ENCODE data around the gene CDH12. TPM values are rescaled to one million over a fixed set of nuclear protein-coding genes. Genes with fewer than 3 reads are reported as not detected.
"Not testable (repeated sequence)": the region's sequence is repeated elsewhere in the genome, so short reads cannot be mapped to it uniquely, and the experiment has no call there.

The CDH12 gene
- total RNA-seq, 1 donor from 2014 or later = 0.09 TPM

DNA sequence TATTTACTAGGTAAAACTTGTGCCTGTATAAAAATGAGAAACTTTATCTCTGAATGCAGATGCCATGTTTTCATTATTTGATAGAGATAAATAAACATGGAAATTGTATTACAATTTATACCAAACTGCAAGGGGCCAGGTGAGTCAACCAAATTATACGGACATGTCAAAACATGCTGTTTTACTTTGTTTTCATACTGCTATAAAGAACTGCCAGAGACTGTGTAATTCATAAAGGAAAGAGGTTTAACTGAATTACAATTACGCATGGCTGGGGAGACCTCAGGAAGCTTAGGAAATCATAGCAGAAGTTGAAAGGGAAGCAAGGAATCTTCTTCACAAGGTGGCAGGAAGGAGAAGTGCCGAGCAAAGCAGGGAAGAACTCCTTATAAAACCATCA lies 840.3 kb downstream of the CDH12 start:
- not testable (repeated sequence) for DNase-seq (ENCODE audit: low spot score)

DNA sequence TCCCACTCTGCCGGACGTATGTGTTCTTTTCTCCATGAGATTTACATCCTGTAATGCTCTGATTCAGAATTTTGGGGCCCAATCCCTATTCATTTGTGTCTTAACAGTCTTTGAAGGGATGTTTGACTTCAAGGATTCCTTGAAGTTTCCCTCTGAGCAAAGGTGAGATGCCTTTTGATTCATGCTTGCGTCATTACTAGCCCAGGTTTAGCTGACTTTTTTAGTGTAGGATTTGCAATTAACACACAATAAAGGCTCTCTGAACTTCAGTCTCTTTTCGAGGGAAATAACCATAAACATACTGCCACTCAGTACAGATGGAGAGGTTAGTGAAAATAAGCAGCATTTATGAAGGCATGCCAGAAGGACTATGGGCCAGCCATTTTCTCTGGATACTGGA lies 842.3 kb downstream of the CDH12 start:
- DNase-seq (ENCODE audit: low spot score) = not testable (repeated sequence)

DNA sequence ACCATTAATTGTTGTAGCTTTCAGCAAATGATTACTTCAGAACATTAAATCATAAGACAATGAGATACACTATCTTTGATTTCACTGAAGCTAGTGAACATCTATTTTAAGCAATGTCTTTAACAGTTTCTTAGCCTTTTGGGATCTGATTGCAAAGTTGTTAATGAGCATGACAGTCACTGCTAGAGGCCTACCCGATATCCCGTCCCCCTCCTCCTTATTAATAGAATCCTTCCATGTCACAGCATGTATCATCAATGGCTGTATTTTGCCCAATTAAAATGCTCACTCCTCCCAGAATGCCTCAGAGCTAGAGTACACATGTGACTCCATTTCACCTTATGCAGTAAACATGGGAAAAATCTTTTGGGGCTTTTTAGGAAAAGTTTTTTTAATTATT lies 852.0 kb downstream of the CDH12 start:
- DNase-seq (ENCODE audit: low spot score) = not testable (repeated sequence)

DNA sequence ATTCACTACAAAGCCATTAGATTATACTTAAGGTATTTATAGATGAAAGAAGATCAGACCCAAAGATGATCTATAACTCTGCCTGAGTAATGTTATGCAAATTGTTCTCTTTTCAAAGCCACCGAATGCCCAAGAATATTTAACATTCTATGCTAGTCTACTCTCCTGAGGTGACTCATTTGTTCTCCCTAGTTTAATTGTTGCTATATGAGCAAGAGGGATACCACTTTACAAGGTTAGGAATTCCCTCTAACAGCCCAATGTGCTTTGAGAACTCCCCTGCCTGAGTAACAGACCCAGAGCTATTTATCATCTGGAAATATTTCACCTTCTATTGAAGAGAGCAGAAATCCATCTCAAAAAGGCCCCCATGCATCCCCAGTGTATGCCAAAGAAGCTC lies 867.3 kb downstream of the CDH12 start:
- not testable (repeated sequence) for DNase-seq (ENCODE audit: low spot score)

DNA sequence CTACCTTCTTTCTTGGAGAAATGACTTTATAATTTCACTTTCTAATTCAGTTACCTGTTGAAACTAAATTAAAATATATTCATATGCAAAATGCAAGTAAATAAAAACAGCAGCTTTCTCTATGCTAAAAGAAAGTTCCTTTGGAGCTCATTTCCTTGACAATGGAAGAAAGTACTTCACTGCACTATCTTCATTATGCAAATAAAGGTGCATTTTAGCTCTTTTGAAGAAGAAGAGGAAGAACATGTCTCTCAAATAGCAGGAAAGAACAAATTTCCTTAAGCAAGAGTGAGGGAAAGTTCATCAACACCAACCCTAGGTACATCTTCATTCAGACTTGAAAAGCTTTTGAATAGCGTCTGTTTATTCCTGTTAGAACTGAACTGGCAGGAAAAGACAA lies 901.6 kb downstream of the CDH12 start:
- not testable (repeated sequence) for DNase-seq (ENCODE audit: low spot score)

DNA sequence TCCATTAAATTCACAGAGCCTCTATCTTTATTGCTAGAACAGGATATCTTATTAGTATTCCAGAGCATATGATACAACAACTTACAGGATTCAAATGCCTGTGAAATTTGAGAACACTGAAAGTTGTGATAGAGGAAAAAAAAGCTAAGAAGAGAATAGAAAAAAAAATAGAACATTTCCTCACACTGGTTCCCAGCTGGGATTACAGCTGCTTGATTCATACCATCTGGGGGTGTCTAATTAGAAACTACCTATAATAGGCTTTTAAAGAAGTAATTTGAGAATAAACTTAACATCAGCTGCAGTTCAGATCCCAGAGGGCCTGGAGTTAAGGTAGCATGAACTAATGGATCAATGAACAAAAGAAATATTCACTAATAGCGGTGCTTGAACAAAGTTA lies 922.0 kb downstream of the CDH12 start:
- DNase-seq (ENCODE audit: low spot score) = no peak

DNA sequence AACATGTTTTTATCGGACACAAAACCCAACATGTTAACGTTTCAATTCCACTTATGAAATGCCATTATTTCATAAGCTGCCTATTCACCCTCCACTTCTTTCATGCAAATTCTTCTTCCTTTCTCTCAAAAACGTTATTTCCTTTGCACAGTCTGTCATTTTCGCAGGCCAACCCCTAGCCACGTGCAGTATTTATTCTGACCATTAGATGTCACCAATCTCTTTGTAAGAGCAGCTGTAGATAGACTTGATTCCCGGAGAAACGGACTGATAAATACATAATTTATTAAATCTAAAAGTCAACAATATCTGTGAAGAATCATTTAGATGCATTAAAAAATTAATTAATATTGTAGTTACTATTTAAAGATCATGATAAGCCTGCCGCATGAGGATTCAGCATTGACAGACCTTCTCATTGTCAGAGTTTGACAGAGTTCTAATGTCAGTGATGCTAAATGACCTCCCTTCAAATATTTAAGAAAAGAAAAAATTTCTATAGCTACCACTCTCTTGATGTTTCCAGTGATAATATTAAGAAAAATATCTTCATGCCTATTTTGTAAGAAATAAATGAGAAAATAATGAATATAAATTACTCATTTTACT lies 933.6 kb downstream of the CDH12 start:
- no peak for DNase-seq (ENCODE audit: low spot score)

DNA sequence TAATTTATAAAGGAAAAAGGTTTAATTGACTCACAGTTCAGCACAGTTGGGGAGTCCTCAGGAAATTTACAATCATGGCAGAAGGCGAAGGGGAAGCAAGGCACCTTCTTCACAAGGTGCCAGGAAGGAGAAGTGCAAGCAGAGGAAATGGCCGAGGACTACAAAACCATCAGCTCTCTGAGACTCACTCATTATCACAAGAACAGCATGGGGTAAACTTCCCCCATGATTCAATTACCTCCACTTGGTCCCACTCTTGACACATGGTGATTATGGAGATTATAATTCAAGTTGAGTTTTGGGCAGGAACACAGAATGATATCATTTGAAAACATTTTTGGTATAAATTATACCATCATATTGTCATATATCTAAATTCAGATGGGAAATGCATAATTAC lies 934.7 kb downstream of the CDH12 start:
- no peak for DNase-seq (ENCODE audit: low spot score)

DNA sequence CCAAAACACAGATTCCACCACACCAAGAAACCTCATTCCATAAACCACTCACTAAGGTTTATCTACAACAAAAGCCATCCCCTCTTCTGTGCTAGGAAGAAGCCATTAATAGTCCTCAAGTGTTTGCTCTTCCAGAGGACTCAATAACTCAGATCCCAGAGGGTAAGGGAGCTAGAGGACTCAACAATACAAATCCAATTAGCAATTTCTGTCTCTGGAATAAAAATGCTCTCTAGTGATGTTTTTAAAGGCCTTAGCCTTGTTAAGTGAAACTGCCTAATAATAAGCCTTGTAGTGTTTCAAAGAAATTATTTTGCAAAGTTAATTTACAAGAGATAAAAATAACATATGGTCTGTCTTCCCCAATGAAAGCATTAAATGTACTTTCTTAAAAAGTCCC lies 942.4 kb downstream of the CDH12 start:
- no peak for DNase-seq (ENCODE audit: low spot score)

DNA sequence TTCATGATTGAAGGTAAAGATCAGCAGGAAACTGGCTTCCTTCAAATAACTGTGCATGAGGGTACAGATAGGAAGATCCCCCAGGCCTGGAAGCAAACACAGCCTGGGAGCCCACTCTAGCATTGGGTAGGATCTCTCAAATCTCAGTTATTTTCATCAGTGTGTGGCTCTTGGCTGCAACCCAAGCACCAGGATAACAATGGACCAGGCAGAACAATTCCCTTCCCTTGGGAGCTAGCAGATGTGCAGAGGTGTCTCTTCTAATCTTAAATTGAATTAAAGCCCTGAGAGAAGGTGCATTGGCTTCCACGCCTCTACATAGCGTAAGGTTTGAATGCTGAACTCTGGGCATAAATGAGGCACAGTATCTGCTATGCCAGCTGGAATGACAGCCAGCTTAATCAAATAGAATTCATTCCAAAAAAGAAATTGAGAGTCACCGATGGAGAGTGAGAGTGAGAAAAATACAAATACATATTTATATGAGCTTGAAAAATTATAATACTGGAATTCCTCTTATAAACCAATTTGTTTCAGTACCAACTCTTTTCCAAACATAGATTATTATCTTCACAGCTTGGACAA lies 957.3 kb downstream of the CDH12 start:
- DNase-seq (ENCODE audit: low spot score) = no peak

DNA sequence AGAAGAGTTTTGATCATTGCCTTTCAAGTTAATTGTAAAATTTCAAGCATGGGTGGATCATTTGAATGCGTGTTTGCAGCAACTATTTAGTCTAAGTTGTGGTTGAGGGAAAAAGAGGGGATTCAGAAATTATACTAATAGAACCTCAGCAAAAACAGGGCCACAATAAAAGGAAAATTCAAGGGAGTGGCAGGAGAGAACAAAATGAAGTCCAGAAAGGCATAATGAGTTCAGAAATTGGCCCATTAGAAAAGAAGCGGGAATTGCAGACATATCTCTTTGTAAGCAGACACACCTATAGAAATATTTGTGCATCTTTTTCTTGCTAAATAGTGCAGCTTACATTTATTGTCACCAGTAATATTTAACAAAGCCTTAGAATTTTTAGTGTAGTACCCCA lies 960.0 kb downstream of the CDH12 start:
- DNase-seq (ENCODE audit: low spot score) = no peak

DNA sequence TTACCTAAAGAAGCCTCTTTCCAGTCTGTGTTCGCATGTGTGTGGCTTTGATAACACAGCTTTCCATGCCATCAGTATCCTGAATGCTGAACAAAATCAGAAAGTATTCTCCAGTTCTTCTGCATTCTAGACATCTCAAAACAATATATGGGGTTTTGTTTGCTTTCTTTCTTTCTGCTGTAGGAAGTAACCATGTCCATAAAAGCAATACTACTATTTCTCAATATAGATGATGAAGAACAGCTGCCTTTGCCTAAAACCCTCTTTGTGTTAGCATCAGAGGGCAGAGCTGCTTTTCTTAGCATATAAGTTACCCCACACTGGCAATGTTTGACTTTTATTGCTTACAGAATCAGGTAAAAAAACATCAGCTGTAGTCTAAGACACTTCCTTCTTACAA lies 963.6 kb downstream of the CDH12 start:
- no peak for DNase-seq (ENCODE audit: low spot score)

DNA sequence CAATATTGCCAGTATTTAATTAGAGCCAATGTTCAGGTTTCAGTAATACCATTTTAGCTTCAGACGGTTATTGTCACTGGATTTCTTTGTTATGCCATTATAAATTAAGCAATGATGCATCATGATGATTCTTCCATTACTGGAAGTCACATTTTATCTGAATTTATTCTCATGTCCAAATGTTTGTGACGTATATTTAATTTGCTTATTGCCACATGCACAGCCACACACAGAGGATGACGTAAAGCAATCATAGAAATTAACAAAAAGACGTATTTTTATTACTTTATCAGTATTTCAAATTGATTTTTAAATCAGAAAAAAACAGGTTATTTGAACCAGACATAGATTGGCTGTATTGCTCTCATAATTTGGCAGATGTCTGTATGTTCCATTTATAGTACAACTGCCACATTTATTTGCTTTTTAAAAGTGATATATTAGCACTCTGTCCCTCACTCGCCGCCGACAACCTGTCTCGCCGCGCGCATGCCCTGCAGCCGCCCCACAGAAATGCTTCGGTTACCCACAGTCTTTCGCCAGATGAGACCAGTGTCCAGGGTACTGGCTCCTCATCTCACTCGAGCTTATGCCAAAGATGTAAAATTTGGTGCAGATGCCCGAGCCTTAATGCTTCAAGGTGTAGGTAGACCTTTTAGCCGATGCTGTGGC lies 970.9 kb downstream of the CDH12 start:
- no peak for DNase-seq (ENCODE audit: low spot score)

DNA sequence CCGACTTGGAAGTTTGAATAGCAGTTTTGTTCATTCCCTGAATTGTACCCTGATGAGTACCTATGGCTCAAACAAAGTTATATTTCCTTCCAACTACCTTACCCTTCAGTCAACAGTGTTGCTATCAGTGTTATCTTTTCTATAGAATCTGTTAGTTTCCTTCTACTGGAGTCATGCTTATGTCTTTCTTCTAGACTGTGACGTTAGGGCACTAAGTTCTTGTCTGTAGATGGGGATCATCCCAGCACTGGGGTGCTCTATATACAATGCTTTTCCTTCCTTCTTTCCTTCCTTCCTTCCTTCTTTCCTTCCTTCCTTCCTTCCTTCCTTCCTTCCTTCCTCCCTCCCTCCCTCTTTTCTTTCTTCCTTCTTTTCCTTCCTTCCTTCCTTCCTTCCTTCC lies 973.0 kb downstream of the CDH12 start:
- no peak for DNase-seq (ENCODE audit: low spot score)

DNA sequence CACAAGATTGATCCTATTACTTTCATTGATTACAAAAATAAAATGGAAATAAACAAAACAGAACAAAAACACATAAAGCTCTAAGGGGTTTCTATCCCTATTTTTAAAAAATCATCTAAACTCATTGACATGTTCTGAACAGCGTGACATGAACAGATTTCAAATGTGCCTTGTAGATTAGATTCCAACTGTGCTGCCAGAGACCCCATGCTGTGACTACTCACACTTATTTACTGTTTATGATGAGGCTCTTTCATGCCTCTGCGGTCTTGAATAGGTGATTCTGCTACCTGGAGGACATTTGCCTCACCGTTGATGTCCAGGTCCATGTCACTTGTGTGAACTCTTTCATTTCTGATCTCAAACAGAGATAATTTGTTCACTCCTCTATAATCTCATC lies 990.2 kb downstream of the CDH12 start:
- DNase-seq (ENCODE audit: low spot score) = no peak

DNA sequence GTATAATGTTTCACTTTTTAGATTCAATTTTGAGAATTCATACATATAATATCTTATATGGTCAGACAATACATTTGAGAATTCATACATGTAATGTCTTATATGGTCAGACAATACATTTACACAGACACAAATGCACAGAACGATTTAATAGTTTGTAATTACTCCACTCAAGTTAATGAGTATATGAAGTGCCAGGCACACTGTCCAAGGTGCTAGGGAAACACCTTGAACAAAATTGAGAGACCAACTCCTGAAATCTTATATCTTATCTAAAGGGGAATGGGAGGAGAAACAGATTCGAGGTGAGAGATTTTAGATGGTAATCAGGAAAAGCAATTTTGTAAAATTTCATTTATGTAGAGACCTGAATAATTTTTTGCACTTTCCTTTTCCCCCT lies 994.7 kb downstream of the CDH12 start:
- DNase-seq (ENCODE audit: low spot score) = no peak

DNA sequence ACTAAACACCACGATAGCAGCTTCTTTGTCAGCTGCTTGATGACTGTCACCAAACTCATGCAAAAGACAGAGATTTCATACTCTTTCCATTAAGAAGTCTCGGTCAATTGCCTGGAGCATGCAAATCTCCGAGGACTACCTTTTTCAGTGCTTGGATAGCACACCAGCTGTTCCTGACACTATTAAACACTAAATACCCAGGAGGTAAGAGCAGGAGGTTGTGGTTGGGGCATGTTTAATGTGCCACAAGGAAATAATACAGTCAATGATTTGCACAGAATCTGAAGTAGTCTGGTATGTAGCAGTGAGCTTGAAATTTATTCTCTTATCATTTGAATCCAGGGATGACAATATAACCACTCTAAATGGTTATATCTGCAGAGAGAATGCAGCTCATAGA lies 996.2 kb downstream of the CDH12 start:
- no peak for DNase-seq (ENCODE audit: low spot score)

DNA sequence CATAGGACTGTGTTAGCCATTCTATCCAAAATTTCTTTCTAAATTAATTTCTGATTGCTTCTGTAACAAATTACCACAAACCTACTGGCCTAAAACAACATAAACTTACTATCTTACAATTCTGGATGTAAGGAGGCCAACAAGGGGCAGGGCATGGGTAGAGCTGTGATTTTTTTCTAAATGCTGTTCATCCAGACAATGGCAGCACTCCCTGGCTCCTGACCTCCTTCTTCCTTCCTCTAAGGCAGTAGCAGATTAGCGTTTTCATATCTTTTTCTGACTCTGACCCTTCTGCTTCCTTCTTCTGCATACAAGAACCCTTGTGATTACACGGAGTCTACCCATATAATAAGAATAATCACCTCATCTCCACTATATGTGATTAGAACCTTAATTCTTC lies 1005.8 kb downstream of the CDH12 start:
- no peak for DNase-seq (ENCODE audit: low spot score)

DNA sequence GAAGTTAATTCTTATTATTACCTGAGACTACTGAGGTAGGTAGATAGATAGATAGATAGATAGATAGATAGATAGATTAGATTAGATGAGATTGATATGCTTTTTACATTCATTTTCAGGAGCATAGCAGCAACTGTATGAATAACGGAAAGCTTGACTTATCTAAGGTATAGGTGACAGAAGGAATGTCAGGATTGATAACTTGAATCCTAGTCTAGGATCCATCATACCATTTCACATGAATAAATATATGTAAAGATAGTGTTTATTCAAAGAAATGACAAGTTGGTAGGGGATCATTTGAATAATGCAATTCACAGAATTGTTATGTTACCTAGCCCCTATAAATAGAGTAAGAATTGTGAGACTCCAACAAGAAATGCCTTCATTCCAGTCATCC lies 1008.2 kb downstream of the CDH12 start:
- DNase-seq (ENCODE audit: low spot score) = no peak

DNA sequence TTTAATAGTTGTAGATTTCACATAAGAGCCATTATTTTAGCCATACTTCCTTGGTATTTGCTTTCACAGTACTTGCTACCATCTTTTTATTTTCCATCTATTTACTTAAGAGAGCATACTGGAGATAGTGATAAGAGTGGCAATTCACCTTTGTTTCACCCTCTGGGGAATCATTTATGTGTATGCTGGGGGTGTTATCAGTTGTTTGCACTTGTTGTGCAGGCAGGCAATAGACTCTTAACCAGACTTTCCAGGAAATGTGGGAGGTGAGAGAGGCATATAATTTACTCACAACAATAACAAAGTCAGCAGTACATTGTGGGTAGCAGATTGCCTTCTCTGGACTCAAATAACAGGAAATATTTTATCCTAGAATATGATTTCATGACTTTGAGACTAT lies 1018.3 kb downstream of the CDH12 start:
- DNase-seq (ENCODE audit: low spot score) = no peak

DNA sequence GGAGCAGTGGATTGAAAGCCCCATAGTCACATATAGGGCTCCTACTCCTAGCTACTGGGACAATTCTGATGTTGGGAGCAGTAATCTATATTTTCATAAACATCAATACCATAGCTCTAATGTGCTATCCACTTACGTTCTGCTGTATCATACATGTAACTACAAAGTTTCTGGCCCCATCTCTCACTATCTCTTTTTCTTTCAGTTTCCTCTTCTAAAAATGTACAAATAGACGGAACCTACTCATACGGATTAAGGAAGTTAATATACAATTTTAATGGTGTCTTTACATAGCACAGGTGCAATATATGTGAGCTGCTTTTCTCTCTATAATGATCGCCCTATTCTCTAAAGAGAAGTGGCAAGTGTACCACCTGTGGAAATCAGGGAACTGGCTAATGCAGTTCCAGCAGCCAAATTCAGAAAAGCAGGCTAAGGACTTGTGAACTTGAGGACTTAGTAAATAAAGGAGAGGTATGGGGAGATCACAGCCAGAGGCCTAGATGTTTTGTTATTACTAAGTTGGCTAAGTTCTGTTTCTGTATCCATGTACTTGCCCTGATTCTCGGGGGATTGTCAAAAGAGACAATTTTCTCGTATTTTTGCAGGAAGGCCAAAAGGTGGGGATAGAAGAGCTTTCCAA lies 1021.9 kb downstream of the CDH12 start:
- no peak for DNase-seq (ENCODE audit: low spot score)

DNA sequence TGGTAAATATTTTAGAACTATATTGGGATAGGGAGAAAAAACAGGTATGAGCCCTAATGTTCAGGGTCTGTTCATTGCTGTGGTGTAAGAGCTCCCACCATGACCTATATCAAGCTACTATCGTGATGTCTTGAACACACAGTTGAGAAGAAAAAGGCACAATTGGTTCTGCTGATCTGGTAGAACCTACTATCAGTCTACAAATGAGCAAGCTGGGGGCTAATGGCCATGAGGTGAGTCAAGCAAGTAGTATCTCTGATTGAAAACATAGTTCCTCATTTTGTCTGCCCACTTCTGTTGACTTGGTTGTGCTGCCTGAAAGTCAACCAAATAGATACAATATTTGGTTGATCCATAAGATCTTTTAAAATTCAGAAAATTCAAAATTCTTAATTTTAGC lies 1026.3 kb downstream of the CDH12 start:
- DNase-seq (ENCODE audit: low spot score) = no peak

DNA sequence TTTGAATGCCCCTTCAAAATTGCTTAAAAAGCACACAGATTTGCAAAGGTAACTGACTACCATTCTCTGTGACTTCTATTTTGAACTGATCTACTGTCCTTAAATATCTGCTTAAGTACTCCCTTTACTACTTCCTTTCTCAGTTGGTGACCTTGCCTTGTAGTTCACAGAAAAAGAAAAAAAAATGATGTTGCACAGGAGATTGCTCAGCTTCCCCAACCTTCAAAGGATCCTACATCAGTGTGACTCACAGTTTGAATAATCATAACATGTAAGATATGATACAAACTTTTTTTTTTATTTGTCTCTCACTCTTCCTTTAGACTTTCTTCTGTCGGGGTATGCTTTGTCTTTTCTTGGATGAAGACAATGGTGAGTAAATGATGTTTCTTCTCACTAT lies 1029.6 kb downstream of the CDH12 start:
- DNase-seq (ENCODE audit: low spot score) = no peak
